PC-9 (cell line): ENCODE data around the gene TMEM63C.

Experiments
- CTCF ChIP-seq: fragments of 200-600 bp; sonication (generic); conservative IDR thresholded peaks from 2 replicates; pipeline ENCODE4 v1.6.1; 2017; ENCODE audit warnings: mixed run types, antibody characterized with exemption, mild to moderate bottlenecking, moderate library complexity
- EZH2 ChIP-seq: fragments of 200-600 bp; sonication (generic); IDR thresholded peaks from 2 replicates; pipeline ENCODE4 v1.8.0; 2017; ENCODE audit warnings: antibody characterized with exemption, low read depth

GRCh38 chr14:77199590-77199989 lies 18.0 kb downstream of the TMEM63C start:
- TF ChIP-seq CTCF (no peak), EZH2 (no peak)
